ENCODE measurements around the gene MNT.

The MNT gene

GRCh38 chr17:2357931-2358434 lies 42.9 kb downstream of the MNT start:
- H3K4me1 Mint-ChIP-seq = peaks cover 22% of the 10 kb centered on the region
- no peaks in the 10 kb centered on the region for H3K9me3 Mint-ChIP-seq
- H3K27ac Mint-ChIP-seq (ENCODE audit: low read depth) = no peak overlapping the region
- ATAC-seq (replicated peaks; ENCODE audit: extremely low read depth, poor library complexity, severe bottlenecking) (no peak), DNase-seq (ENCODE audit: low spot score in 2 of 2) (no peak)
- peaks cover 9% of the 10 kb centered on the region for H3K36me3 Mint-ChIP-seq (ENCODE audit: insufficient read depth)
- H3K27me3 Mint-ChIP-seq = no peaks in the 10 kb centered on the region
- H3K4me3 Mint-ChIP-seq = no peak overlapping the region

GRCh38 chr17:2357237-2357636 lies 43.6 kb downstream of the MNT start:
- no peaks in the 10 kb centered on the region for H3K9me3 Mint-ChIP-seq
- H3K4me1 Mint-ChIP-seq = peaks cover 22% of the 10 kb centered on the region
- no peaks in the 10 kb centered on the region for H3K27me3 Mint-ChIP-seq
- no peak for ATAC-seq (replicated peaks; ENCODE audit: extremely low read depth, poor library complexity, severe bottlenecking)
- no peak overlapping the region for H3K4me3 Mint-ChIP-seq
- H3K36me3 Mint-ChIP-seq (ENCODE audit: insufficient read depth) = peaks cover 7% of the 10 kb centered on the region
- DNase-seq (ENCODE audit: low spot score in 2 of 2) = no peak
- no peak overlapping the region for H3K27ac Mint-ChIP-seq (ENCODE audit: low read depth)

GRCh38 chr17:2354311-2354710 lies 46.5 kb downstream of the MNT start:
- Mint-ChIP-seq H3K9me3 (no peaks in the 10 kb centered on the region), H3K4me1 (peaks cover 15% of the 10 kb centered on the region), H3K4me3 (peak overlapping the region; percentile 58), H3K27me3 (no peaks in the 10 kb centered on the region), H3K36me3 (ENCODE audit: insufficient read depth) (peaks cover 4% of the 10 kb centered on the region), H3K27ac (ENCODE audit: low read depth) (peak overlapping the region; percentile 77)
- ATAC-seq (replicated peaks; ENCODE audit: extremely low read depth, poor library complexity, severe bottlenecking) = no peak
- DNase-seq (ENCODE audit: low spot score in 2 of 2) = no peak

GRCh38 chr17:2351269-2351668 lies 49.6 kb downstream of the MNT start:
- Mint-ChIP-seq H3K4me3 (no peak overlapping the region), H3K4me1 (peaks cover 15% of the 10 kb centered on the region), H3K27ac (ENCODE audit: low read depth) (no peak overlapping the region), H3K27me3 (no peaks in the 10 kb centered on the region), H3K9me3 (no peaks in the 10 kb centered on the region), H3K36me3 (ENCODE audit: insufficient read depth) (peaks cover 3% of the 10 kb centered on the region)
- ATAC-seq (replicated peaks; ENCODE audit: extremely low read depth, poor library complexity, severe bottlenecking) = no peak
- DNase-seq (ENCODE audit: low spot score in 2 of 2) = no peak

- ATAC-seq (replicated peaks; ENCODE audit: extremely low read depth, poor library complexity, severe bottlenecking) (no peak), DNase-seq (ENCODE audit: low spot score in 2 of 2) (no peak)
- no peak overlapping the region for H3K27ac Mint-ChIP-seq (ENCODE audit: low read depth)
- no peaks in the 10 kb centered on the region for H3K27me3 Mint-ChIP-seq
- no peaks in the 10 kb centered on the region for H3K9me3 Mint-ChIP-seq
- no peak overlapping the region for H3K4me3 Mint-ChIP-seq
- peaks cover 5% of the 10 kb centered on the region for H3K4me1 Mint-ChIP-seq
- H3K36me3 Mint-ChIP-seq (ENCODE audit: insufficient read depth) = peaks cover 9% of the 10 kb centered on the region
These were observed 52.8 kb downstream of the MNT start for GRCh38 chr17:2347805-2348685.

- DNase-seq (ENCODE audit: low spot score in 2 of 2) = no peak
- H3K27ac Mint-ChIP-seq (ENCODE audit: low read depth) = no peak overlapping the region
- ATAC-seq (replicated peaks; ENCODE audit: extremely low read depth, poor library complexity, severe bottlenecking) = no peak
- no peaks in the 10 kb centered on the region for H3K9me3 Mint-ChIP-seq
- no peaks in the 10 kb centered on the region for H3K27me3 Mint-ChIP-seq
- peaks cover 10% of the 10 kb centered on the region for H3K4me1 Mint-ChIP-seq
- H3K36me3 Mint-ChIP-seq (ENCODE audit: insufficient read depth) = peaks cover 12% of the 10 kb centered on the region
- no peak overlapping the region for H3K4me3 Mint-ChIP-seq
These were observed 54.4 kb downstream of the MNT start for GRCh38 chr17:2346475-2346874.

GRCh38 chr17:2344528-2344927 lies 56.3 kb downstream of the MNT start:
- Mint-ChIP-seq H3K9me3 (no peaks in the 10 kb centered on the region), H3K36me3 (ENCODE audit: insufficient read depth) (peaks cover 14% of the 10 kb centered on the region), H3K27me3 (no peaks in the 10 kb centered on the region), H3K27ac (ENCODE audit: low read depth) (no peak overlapping the region), H3K4me1 (peaks cover 10% of the 10 kb centered on the region), H3K4me3 (no peak overlapping the region)
- ATAC-seq (replicated peaks; ENCODE audit: extremely low read depth, poor library complexity, severe bottlenecking) (no peak), DNase-seq (ENCODE audit: low spot score in 2 of 2) (no peak)

GRCh38 chr17:2343421-2343820 lies 57.4 kb downstream of the MNT start:
- Mint-ChIP-seq H3K36me3 (ENCODE audit: insufficient read depth) (peaks cover 15% of the 10 kb centered on the region), H3K4me1 (peaks cover 10% of the 10 kb centered on the region), H3K9me3 (no peaks in the 10 kb centered on the region), H3K4me3 (no peak overlapping the region), H3K27ac (ENCODE audit: low read depth) (no peak overlapping the region), H3K27me3 (no peaks in the 10 kb centered on the region)
- ATAC-seq (replicated peaks; ENCODE audit: extremely low read depth, poor library complexity, severe bottlenecking) (no peak), DNase-seq (ENCODE audit: low spot score in 2 of 2) (no peak)

GRCh38 chr17:2338315-2338657 lies 62.6 kb downstream of the MNT start:
- Mint-ChIP-seq H3K4me1 (peaks cover 21% of the 10 kb centered on the region), H3K9me3 (no peaks in the 10 kb centered on the region), H3K27ac (ENCODE audit: low read depth) (peak overlapping the region; percentile 32), H3K4me3 (peak overlapping the region; percentile 83), H3K36me3 (ENCODE audit: insufficient read depth) (peaks cover 20% of the 10 kb centered on the region), H3K27me3 (no peaks in the 10 kb centered on the region)
- DNase-seq (ENCODE audit: low spot score in 2 of 2) = no peak
- ATAC-seq (replicated peaks; ENCODE audit: extremely low read depth, poor library complexity, severe bottlenecking) = no peak

GRCh38 chr17:2337544-2338314 lies 63.1 kb downstream of the MNT start:
- H3K27ac Mint-ChIP-seq (ENCODE audit: low read depth) = no peak overlapping the region
- H3K4me1 Mint-ChIP-seq = peaks cover 17% of the 10 kb centered on the region
- ATAC-seq (replicated peaks; ENCODE audit: extremely low read depth, poor library complexity, severe bottlenecking) (peak; percentile 7), DNase-seq (ENCODE audit: low spot score in 2 of 2) (peak in 1 of 2 donors; percentile 27)
- H3K4me3 Mint-ChIP-seq = peak overlapping the region; percentile 98
- no peaks in the 10 kb centered on the region for H3K27me3 Mint-ChIP-seq
- no peaks in the 10 kb centered on the region for H3K9me3 Mint-ChIP-seq
- peaks cover 18% of the 10 kb centered on the region for H3K36me3 Mint-ChIP-seq (ENCODE audit: insufficient read depth)

- DNase-seq (ENCODE audit: low spot score in 2 of 2) (peak; percentile 45 to 49), ATAC-seq (replicated peaks; ENCODE audit: extremely low read depth, poor library complexity, severe bottlenecking) (peak; percentile 71)
- H3K4me1 Mint-ChIP-seq = peaks cover 16% of the 10 kb centered on the region
- H3K4me3 Mint-ChIP-seq = peak within 1 kb of the TSS; percentile 98
- H3K9me3 Mint-ChIP-seq = no peaks in the 10 kb centered on the region
- no peaks in the 10 kb centered on the region for H3K27me3 Mint-ChIP-seq
- peaks cover 18% of the 10 kb centered on the region for H3K36me3 Mint-ChIP-seq (ENCODE audit: insufficient read depth)
- H3K27ac Mint-ChIP-seq (ENCODE audit: low read depth) = peak within 1 kb of the TSS; percentile 97
These were observed 63.9 kb downstream of the MNT start, which contains the start of gene SGSM2 for GRCh38 chr17:2336852-2337543. Gene SGSM2, plus strand, starts transcription at chr17:2337501. Its CDS starts 188 bp downstream, at chr17:2337689.

- H3K27me3 Mint-ChIP-seq = no peaks in the 10 kb centered on the region
- H3K9me3 Mint-ChIP-seq = no peaks in the 10 kb centered on the region
- peak within 1 kb of the TSS; percentile 97 for H3K27ac Mint-ChIP-seq (ENCODE audit: low read depth)
- H3K4me3 Mint-ChIP-seq = peak within 1 kb of the TSS; percentile 98
- H3K36me3 Mint-ChIP-seq (ENCODE audit: insufficient read depth) = peaks cover 15% of the 10 kb centered on the region
- ATAC-seq (replicated peaks; ENCODE audit: extremely low read depth, poor library complexity, severe bottlenecking) = peak; percentile 85
- H3K4me1 Mint-ChIP-seq = peaks cover 16% of the 10 kb centered on the region
- DNase-seq (ENCODE audit: low spot score in 2 of 2) = peak; percentile 70 to 77
These were observed 64.5 kb downstream of the MNT start, which contains the start of gene TSR1 for GRCh38 chr17:2336215-2336851. Gene TSR1, minus strand, starts transcription at chr17:2336457. Its CDS starts 30 bp downstream, at chr17:2336427.
